ENCODE data around the gene SRL.

DNA sequence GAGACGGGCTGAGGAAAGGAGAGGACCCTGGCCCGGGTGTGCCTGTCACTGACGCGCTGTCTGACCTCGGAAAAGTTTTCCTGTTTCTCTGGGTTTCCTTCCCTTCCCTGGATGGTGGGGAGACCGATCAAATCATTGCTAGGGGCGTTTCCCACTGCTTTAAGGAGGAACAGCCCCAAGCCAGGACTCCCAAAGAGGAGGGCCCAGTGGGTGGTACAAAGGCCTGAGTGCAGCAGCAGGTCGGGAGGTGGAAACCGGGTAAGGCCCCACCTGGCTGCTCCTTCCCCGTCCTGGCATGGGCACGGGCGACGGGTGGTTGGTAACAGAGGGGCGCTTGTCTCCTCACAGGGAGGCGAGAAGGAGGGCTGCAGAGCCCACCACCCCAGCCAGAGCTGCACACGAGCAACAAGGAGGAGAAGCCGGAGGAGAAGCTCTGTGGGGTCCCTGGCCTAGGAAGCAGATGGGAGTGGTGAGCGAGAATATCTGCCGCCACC is 2.2 kb downstream of the SRL start:
- TF ChIP-seq CTCF (IDR thresholded peaks at IDR 0.05) (no peak), EP300 (IDR thresholded peaks at IDR 0.05) (no peak)
